CD14-positive monocyte (primary cell): ENCODE results near the gene THSD7A. TPM values are rescaled to one million over a fixed set of nuclear protein-coding genes. Genes with fewer than 3 reads are reported as not detected.

Source experiments
- DNase-seq, 3 donors: peaks; one replicate each; pipeline ENCODE4 v3.0.0-alpha.2; 2011 to 2022
- H2AFZ ChIP-seq: 2 replicates; pipeline ENCODE4 v1.6.0; 2012; ENCODE audit warnings: mild to moderate bottlenecking, low read depth, low read length, inconsistent platforms; ENCODE audit not compliant: insufficient read depth, poor library complexity, severe bottlenecking
- H3K27ac ChIP-seq, 2 donors: 1 replicate in 1 of 2; 2 replicates in 1 of 2; pipeline ENCODE4 v1.5.1; 2012 to 2013; ENCODE audit warnings: low read length in 2 of 2, control low read depth in 1 of 2, inconsistent platforms in 1 of 2, low read depth in 1 of 2, mild to moderate bottlenecking in 1 of 2
- H3K27me3 ChIP-seq, 2 donors: one replicate each; pipeline versions ENCODE4 v1.6.0 to v1.6.1; 2011 to 2013; ENCODE audit warnings: low read length in 2 of 2; ENCODE audit not compliant: control insufficient read depth in 2 of 2, insufficient read depth in 2 of 2
- H3K36me3 ChIP-seq, 2 donors: replicated peaks in 1 of 2; 1 replicate in 1 of 2; 2 replicates in 1 of 2; pipeline versions ENCODE4 v1.5.1 to v1.6.1; 2012 to 2013; ENCODE audit warnings: low read length in 2 of 2, control low read depth in 1 of 2, inconsistent platforms in 1 of 2, mild to moderate bottlenecking in 1 of 2; ENCODE audit not compliant: insufficient read depth in 2 of 2, control insufficient read depth in 1 of 2
- H3K4me1 ChIP-seq, 2 donors: 1 replicate in 1 of 2; 2 replicates in 1 of 2; pipeline versions ENCODE4 v1.5.1 to v1.6.1; 2012 to 2013; ENCODE audit warnings: low read length in 2 of 2, control low read depth in 1 of 2, inconsistent platforms in 1 of 2, mild to moderate bottlenecking in 1 of 2, moderate library complexity in 1 of 2; ENCODE audit not compliant: insufficient read depth in 2 of 2, control insufficient read depth in 1 of 2
- H3K4me2 ChIP-seq: replicated peaks from 2 replicates; pipeline ENCODE3; 2012; ENCODE audit warnings: low read length, moderate library complexity, mild to moderate bottlenecking; ENCODE audit not compliant: poor library complexity, severe bottlenecking; ENCODE audit errors: extremely low read depth
- H3K4me3 ChIP-seq, 3 experiments: fragments of 200-600 bp in 1 of 3; sonication (generic) in 1 of 3; replicated peaks in 1 of 3; 1 replicate in 2 of 3; 2 replicates in 1 of 3; pipeline ENCODE4 v1.5.1; 2011 to 2013; ENCODE audit warnings: low read length in 3 of 3, mild to moderate bottlenecking in 3 of 3, control low read depth in 2 of 3, low read depth in 2 of 3, inconsistent platforms in 1 of 3, moderate library complexity in 1 of 3
- H3K79me2 ChIP-seq: 2 replicates; pipeline ENCODE4 v1.6.0; 2012; ENCODE audit warnings: mild to moderate bottlenecking, control low read depth, inconsistent platforms, low read length, moderate library complexity; ENCODE audit not compliant: insufficient read depth
- H3K9ac ChIP-seq: 2 replicates; pipeline ENCODE4 v1.6.0; 2017; ENCODE audit warnings: low read length, mild to moderate bottlenecking; ENCODE audit not compliant: insufficient read depth, poor library complexity, severe bottlenecking
- H3K9me3 ChIP-seq, 2 donors: replicated peaks in 1 of 2; 1 replicate in 1 of 2; 2 replicates in 1 of 2; pipeline versions ENCODE4 v1.5.1 to v1.6.1; 2012 to 2013; ENCODE audit warnings: low read length in 2 of 2, control low read depth in 1 of 2; ENCODE audit not compliant: control insufficient read depth in 1 of 2, insufficient read depth in 1 of 2
- H4K20me1 ChIP-seq: 2 replicates; pipeline ENCODE4 v1.6.0; 2012; ENCODE audit warnings: mild to moderate bottlenecking, low read length, control low read depth, moderate library complexity; ENCODE audit not compliant: insufficient read depth
- H3K27ac Mint-ChIP-seq, 7 donors: one replicate each; pipeline ENCODE4 v1.8.0; 2020; ENCODE audit warnings: mild to moderate bottlenecking in 7 of 7, mixed read lengths in 7 of 7, moderate library complexity in 6 of 7, inconsistent platforms in 2 of 7
- H3K27me3 Mint-ChIP-seq, 3 donors: one replicate each; pipeline ENCODE4 v1.8.0; 2021 to 2022; ENCODE audit warnings: low read depth in 3 of 3, mild to moderate bottlenecking in 3 of 3, mixed read lengths in 3 of 3, moderate library complexity in 3 of 3, inconsistent platforms in 1 of 3
- H3K36me3 Mint-ChIP-seq, 2 donors: one replicate each; pipeline ENCODE4 v1.8.0; 2020; ENCODE audit warnings: mixed read lengths in 2 of 2, inconsistent platforms in 1 of 2, mild to moderate bottlenecking in 1 of 2
- H3K4me1 Mint-ChIP-seq: one replicate; pipeline ENCODE4 v1.8.0; 2020; ENCODE audit warnings: mild to moderate bottlenecking, mixed read lengths
- H3K4me3 Mint-ChIP-seq, 2 donors: one replicate each; pipeline ENCODE4 v1.8.0; 2020; ENCODE audit warnings: mild to moderate bottlenecking in 2 of 2, mixed read lengths in 2 of 2, moderate library complexity in 1 of 2
- H3K9me3 Mint-ChIP-seq, 7 donors: one replicate each; pipeline ENCODE4 v1.8.0; 2020 to 2022; ENCODE audit warnings: mixed read lengths in 7 of 7, mild to moderate bottlenecking in 6 of 7, moderate library complexity in 6 of 7, inconsistent platforms in 2 of 7
- whole genome bisulfite sequencing: methylation state at CpG from one replicate; pipeline ENCODE4 v1.1.5; 2013; ENCODE audit warnings: missing lambda C conversion rate; ENCODE audit not compliant: insufficient coverage; 5-methylcytosine and 5-hydroxymethylcytosine counted together
- intact Hi-C, 2 donors: fragments of 100-400 bp; cut with micrococcal nuclease; formaldehyde crosslinking; loops; one replicate each; pipeline versions ENCODE4 v1.15.0 to v1.15.1; 2023
- polyA plus RNA-seq, 3 donors: library from polyadenylated mRNA; depleted of rRNA in 1 of 3; unstranded in 2 of 3; stranded (reverse) in 1 of 3; fragments of 300-500 nt in 2 of 3; fragments of >200 nt in 1 of 3; fragmentation: Illumina TruSeq in 2 of 3; gene quantifications; 1 replicate in 2 of 3; 2 replicates in 1 of 3; pipeline ENCODE4 v1.2.3, GENCODE V29; 2012 to 2021
- TF ChIP-seq, protein P1 (sequence below): fragments of 200-600 bp; IDR thresholded peaks from one replicate; pipeline ENCODE4 v1.8.0; 2022; ENCODE audit warnings: antibody characterized with exemption, mild to moderate bottlenecking

Gene THSD7A
- polyA plus RNA-seq, 3 donors, result under 0.01 TPM; not detected in 2

DNA sequence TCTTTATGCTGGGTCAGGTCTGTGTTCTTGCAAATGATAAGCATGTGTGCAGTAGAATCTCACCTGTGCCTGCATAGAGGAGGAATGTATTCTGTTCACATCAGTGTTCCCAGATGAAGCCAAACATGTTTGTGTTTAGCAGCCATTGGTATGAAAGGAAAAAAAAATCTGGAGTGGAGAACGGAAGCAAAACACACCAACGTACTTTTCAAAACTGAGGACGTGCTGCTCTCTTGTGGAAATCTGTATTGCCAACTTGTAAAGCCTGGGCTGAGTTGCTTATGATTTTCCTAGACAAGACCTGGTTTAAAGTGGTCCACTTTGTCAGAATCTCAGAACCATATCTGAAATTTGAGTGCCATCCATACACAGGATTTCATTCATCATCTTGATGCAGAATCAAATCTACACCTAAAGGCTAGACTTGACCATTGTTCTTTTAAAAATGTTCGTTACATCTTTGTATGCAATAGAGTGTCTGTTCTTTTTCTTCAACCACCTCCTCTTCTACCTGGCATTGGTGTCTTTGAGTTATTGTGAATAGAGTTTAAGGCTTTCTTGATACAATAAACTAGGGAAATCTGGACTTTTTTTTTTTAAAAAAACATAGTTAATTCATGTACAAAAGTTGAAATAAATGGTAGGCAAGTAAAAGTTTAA, 490.6 kb downstream of the THSD7A start:
- H3K4me3 ChIP-seq, result no peak overlapping the region
- Mint-ChIP-seq H3K9me3 (no peaks in the 10 kb centered on the region), H3K27ac (no peak overlapping the region), H3K4me1 (peaks cover 11% of the 10 kb centered on the region), H3K36me3 (no peaks in the 10 kb centered on the region), H3K4me3 (no peak overlapping the region), H3K27me3 (peaks cover 0 to 3% (median 0%) of the 10 kb centered on the region in 3 donors)
- TF ChIP-seq, protein P1, sequence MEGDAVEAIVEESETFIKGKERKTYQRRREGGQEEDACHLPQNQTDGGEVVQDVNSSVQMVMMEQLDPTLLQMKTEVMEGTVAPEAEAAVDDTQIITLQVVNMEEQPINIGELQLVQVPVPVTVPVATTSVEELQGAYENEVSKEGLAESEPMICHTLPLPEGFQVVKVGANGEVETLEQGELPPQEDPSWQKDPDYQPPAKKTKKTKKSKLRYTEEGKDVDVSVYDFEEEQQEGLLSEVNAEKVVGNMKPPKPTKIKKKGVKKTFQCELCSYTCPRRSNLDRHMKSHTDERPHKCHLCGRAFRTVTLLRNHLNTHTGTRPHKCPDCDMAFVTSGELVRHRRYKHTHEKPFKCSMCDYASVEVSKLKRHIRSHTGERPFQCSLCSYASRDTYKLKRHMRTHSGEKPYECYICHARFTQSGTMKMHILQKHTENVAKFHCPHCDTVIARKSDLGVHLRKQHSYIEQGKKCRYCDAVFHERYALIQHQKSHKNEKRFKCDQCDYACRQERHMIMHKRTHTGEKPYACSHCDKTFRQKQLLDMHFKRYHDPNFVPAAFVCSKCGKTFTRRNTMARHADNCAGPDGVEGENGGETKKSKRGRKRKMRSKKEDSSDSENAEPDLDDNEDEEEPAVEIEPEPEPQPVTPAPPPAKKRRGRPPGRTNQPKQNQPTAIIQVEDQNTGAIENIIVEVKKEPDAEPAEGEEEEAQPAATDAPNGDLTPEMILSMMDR, result no peak
- intact Hi-C loops, result no loop called here
- H3K9me3 ChIP-seq, result no peaks in the 10 kb centered on the region
- WGBS, result 0% methylated on average over 2 of the region's 4 CpGs
- no peak overlapping the region for H3K9ac ChIP-seq
- no peak overlapping the region for H3K27ac ChIP-seq
- no peaks in the 10 kb centered on the region for H3K79me2 ChIP-seq
- H3K27me3 ChIP-seq, result no peaks in the 10 kb centered on the region
- H4K20me1 ChIP-seq, result no peaks in the 10 kb centered on the region
- no peak overlapping the region for H2AFZ ChIP-seq
- H3K36me3 ChIP-seq, result no peaks in the 10 kb centered on the region
- no peaks in the 10 kb centered on the region for H3K4me1 ChIP-seq
- no peak overlapping the region for H3K4me2 ChIP-seq
- DNase-seq, result no peak

- Histone ChIP-seq H2AFZ (no peak overlapping the region), H3K27me3 (no peaks in the 10 kb centered on the region), H3K27ac (no peak overlapping the region), H3K9ac (no peak overlapping the region), H3K9me3 (no peaks in the 10 kb centered on the region), H3K4me1 (no peaks in the 10 kb centered on the region), H4K20me1 (no peaks in the 10 kb centered on the region), H3K4me3 (no peak overlapping the region), H3K36me3 (no peaks in the 10 kb centered on the region), H3K4me2 (no peak overlapping the region), H3K79me2 (no peaks in the 10 kb centered on the region)
- peaks cover 3% of the 10 kb centered on the region for H3K4me1 Mint-ChIP-seq
- intact Hi-C loops, result no loop called here
- H3K9me3 Mint-ChIP-seq, result no peaks in the 10 kb centered on the region
- DNase-seq, result no peak
- H3K27me3 Mint-ChIP-seq, result peaks cover 0 to 3% (median 0%) of the 10 kb centered on the region in 3 donors
- TF ChIP-seq, protein P1, result no peak
- no CpG with 5 or more reads among the region's 2 CpGs for WGBS
- H3K4me3 Mint-ChIP-seq, result no peak overlapping the region
- H3K36me3 Mint-ChIP-seq, result no peaks in the 10 kb centered on the region
- H3K27ac Mint-ChIP-seq, result no peak overlapping the region
Measured at GRCh38 chr7:11336432-11336831, 495.6 kb downstream of the THSD7A start.
